ENCODE results near the gene KCNJ6. TPM values are rescaled to one million over a fixed set of nuclear protein-coding genes. Genes with fewer than 3 reads are reported as not detected.

The KCNJ6 gene
- total RNA-seq, 1 experiment from 2014 or later, result not detected

DNA sequence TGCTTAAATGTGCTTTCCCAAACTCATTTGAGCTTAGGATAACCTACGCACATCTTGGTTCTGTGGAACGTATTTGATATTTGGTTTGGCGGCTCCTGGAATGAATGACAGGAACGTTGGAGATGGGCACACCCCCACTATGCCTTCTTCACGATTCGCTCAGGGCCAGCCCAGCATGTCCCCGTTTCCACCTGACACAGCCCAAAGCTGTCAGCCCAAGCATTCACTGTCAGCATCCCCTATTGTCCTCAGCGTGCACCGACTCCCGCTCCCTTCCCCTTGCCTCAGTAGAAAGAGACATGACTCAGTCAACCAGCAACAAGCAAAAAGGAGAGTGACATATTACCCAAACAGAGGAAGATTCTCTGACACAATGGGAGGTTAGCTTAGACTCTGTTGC is 181.4 kb downstream of the KCNJ6 start:
- H3K36me3 ChIP-seq (ENCODE audit: control insufficient read depth in 1 of 2, insufficient read depth in 2 of 2, low read length in 2 of 2), result no peaks in the 10 kb centered on the region
- POLR2A ChIA-PET, result no interaction called here

More for the DNA sequence above, 181.4 kb downstream of the KCNJ6 start:
- no peaks in the 10 kb centered on the region for H4K20me1 ChIP-seq (ENCODE audit: insufficient read depth)
- CTCF ChIA-PET, result no interaction called here
- H3K9me2 ChIP-seq (ENCODE audit: insufficient read depth), result no peaks in the 10 kb centered on the region
- ATAC-seq, result no peak
- H3K79me2 ChIP-seq (ENCODE audit: insufficient read depth, low read length), result no peaks in the 10 kb centered on the region
- no TSS peak for BruUV-seq (replicated peaks)
- no peaks in the 10 kb centered on the region for H3K9me3 ChIP-seq (ENCODE audit: control insufficient read depth in 1 of 2, insufficient read depth in 1 of 2, low read depth in 1 of 2, low read length in 2 of 2)
- no peak overlapping the region for H2AFZ ChIP-seq (ENCODE audit: low read depth, low read length, poor library complexity, severe bottlenecking)
- no peaks in the 10 kb centered on the region for H3K4me1 ChIP-seq (ENCODE audit: control insufficient read depth in 1 of 2, insufficient read depth in 2 of 2, low read length in 2 of 2)
- no peak for DNase-seq (ENCODE audit: low read depth, low spot score)
- RAD21 ChIA-PET (ENCODE audit: low non-redundant PET in 1 of 2, low total read pairs in 2 of 2, uncharacterized antibody in 2 of 2, unreplicated experiment in 2 of 2), result no interaction called here
- H3K4me3 ChIP-seq (replicated peaks in 1 of 2; ENCODE audit: low read depth in 1 of 2, low read length in 2 of 2), result no peak overlapping the region
- H3K27me3 ChIP-seq (ENCODE audit: insufficient read depth, low read length), result peaks cover 50% of the 10 kb centered on the region; the same call in 1 of the 2 replicates
- H3K27ac ChIP-seq (ENCODE audit: low read depth, low read length), result no peak overlapping the region
- H3K9ac ChIP-seq (ENCODE audit: low read length), result no peak overlapping the region
- TF ChIP-seq EZH2 (IDR thresholded peaks at IDR 0.05) (no peak), ELF1 (IDR thresholded peaks at IDR 0.05; ENCODE audit: borderline replicate concordance, low read depth) (no peak), POLR2A (IDR thresholded peaks at IDR 0.05; ENCODE audit: borderline replicate concordance, extremely low read depth, insufficient read depth, insufficient read length) (no peak), RAD21 (IDR thresholded peaks at IDR 0.05; ENCODE audit: low read depth) (no peak), TCF7L2 (IDR thresholded peaks at IDR 0.05; ENCODE audit: borderline replicate concordance, extremely low read depth, insufficient read depth, insufficient read length) (no peak), CEBPB (IDR thresholded peaks at IDR 0.05; ENCODE audit: low read depth) (no peak), YY1 (IDR thresholded peaks at IDR 0.05; ENCODE audit: extremely low read depth, insufficient replicate concordance, low read depth, low read length) (no peak), SIN3A (IDR thresholded peaks at IDR 0.05; ENCODE audit: low read depth) (no peak), JUND (IDR thresholded peaks at IDR 0.05) (no peak), SP1 (IDR thresholded peaks at IDR 0.05; ENCODE audit: low read depth) (no peak), ZNF274 (IDR thresholded peaks at IDR 0.05; ENCODE audit: low read depth, low read length) (no peak), SRF (IDR thresholded peaks at IDR 0.05; ENCODE audit: low read depth) (no peak)
- TF ChIP-seq, protein P1, sequence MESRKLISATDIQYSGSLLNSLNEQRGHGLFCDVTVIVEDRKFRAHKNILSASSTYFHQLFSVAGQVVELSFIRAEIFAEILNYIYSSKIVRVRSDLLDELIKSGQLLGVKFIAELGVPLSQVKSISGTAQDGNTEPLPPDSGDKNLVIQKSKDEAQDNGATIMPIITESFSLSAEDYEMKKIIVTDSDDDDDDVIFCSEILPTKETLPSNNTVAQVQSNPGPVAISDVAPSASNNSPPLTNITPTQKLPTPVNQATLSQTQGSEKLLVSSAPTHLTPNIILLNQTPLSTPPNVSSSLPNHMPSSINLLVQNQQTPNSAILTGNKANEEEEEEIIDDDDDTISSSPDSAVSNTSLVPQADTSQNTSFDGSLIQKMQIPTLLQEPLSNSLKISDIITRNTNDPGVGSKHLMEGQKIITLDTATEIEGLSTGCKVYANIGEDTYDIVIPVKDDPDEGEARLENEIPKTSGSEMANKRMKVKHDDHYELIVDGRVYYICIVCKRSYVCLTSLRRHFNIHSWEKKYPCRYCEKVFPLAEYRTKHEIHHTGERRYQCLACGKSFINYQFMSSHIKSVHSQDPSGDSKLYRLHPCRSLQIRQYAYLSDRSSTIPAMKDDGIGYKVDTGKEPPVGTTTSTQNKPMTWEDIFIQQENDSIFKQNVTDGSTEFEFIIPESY (IDR thresholded peaks at IDR 0.05; ENCODE audit: extremely low read depth, insufficient replicate concordance, low read length), result no peak
- TF ChIP-seq, protein P2, sequence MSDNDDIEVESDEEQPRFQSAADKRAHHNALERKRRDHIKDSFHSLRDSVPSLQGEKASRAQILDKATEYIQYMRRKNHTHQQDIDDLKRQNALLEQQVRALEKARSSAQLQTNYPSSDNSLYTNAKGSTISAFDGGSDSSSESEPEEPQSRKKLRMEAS (IDR thresholded peaks at IDR 0.05), result no peak
- TF ChIP-seq, protein P3, sequence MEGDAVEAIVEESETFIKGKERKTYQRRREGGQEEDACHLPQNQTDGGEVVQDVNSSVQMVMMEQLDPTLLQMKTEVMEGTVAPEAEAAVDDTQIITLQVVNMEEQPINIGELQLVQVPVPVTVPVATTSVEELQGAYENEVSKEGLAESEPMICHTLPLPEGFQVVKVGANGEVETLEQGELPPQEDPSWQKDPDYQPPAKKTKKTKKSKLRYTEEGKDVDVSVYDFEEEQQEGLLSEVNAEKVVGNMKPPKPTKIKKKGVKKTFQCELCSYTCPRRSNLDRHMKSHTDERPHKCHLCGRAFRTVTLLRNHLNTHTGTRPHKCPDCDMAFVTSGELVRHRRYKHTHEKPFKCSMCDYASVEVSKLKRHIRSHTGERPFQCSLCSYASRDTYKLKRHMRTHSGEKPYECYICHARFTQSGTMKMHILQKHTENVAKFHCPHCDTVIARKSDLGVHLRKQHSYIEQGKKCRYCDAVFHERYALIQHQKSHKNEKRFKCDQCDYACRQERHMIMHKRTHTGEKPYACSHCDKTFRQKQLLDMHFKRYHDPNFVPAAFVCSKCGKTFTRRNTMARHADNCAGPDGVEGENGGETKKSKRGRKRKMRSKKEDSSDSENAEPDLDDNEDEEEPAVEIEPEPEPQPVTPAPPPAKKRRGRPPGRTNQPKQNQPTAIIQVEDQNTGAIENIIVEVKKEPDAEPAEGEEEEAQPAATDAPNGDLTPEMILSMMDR (IDR thresholded peaks at IDR 0.05 in 2 of 3, conservative IDR thresholded peaks at IDR 0.05 in 1 of 3; ENCODE audit: borderline replicate concordance in 1 of 3, insufficient read depth in 1 of 3, low read depth in 2 of 3, low read length in 2 of 3), result no peak
- TF ChIP-seq, protein P4, sequence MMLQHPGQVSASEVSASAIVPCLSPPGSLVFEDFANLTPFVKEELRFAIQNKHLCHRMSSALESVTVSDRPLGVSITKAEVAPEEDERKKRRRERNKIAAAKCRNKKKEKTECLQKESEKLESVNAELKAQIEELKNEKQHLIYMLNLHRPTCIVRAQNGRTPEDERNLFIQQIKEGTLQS (IDR thresholded peaks at IDR 0.05), result no peak
- intact Hi-C loops (cut with micrococcal nuclease), result no loop called here
- H3K4me2 ChIP-seq (ENCODE audit: low read length), result no peak overlapping the region

Data from HCT116 (cell line).